GM23338 (cell line): ENCODE data around the gene ISY1.

Experiments
- CTCF ChIP-seq, 2 experiments: fragments of 200-600 bp in 1 of 2; sonication (generic) in 1 of 2; conservative IDR thresholded peaks; 2 replicates each; pipeline versions ENCODE4 v1.5.1 to v1.6.1; 2016 to 2017; ENCODE audit warnings: antibody characterized with exemption in 2 of 2, low read depth in 2 of 2, mild to moderate bottlenecking in 2 of 2, moderate library complexity in 1 of 2
- POLR2AphosphoS5 ChIP-seq: IDR thresholded peaks from 2 replicates; pipeline ENCODE4 v1.6.1; 2016; ENCODE audit warnings: antibody characterized with exemption, low read depth
- ZNF114 ChIP-seq: fragments of 250-450 bp; sonication (Bioruptor Pico); IDR thresholded peaks from 2 replicates; pipeline ENCODE4 v1.5.0; 2020; ENCODE audit warnings: mild to moderate bottlenecking, moderate library complexity
- TF ChIP-seq, protein P1 (sequence below): IDR thresholded peaks from one replicate; pipeline ENCODE4 v1.6.1; 2018; ENCODE audit warnings: antibody characterized with exemption; ENCODE audit not compliant: unreplicated experiment

DNA sequence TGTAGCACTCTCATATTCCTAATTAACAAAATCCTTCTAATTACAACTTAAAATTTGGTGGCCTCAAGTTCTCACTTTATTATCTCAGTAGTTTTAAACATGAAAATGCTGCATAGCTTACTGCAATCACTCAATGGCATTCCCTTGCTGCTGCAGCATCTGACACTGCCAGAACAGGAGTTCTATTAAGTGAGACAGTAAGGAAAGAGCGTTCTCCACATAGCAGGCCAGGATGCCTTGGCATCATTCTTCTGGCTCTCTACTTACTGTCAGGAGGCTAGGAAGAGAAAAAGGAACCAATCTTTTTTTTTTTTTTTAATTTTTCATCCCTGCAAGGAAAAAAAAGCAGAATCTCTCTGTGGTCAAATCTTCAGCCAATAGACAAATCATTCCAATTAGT lies 19.6 kb upstream of the ISY1 start:
- TF ChIP-seq ZNF114 (CRISPR knock-in tag) (no peak), POLR2AphosphoS5 (no peak), CTCF (conservative IDR thresholded peaks at IDR 0.05; ENCODE audit: low read depth in 2 of 2) (no peak)
- TF ChIP-seq, protein P1, sequence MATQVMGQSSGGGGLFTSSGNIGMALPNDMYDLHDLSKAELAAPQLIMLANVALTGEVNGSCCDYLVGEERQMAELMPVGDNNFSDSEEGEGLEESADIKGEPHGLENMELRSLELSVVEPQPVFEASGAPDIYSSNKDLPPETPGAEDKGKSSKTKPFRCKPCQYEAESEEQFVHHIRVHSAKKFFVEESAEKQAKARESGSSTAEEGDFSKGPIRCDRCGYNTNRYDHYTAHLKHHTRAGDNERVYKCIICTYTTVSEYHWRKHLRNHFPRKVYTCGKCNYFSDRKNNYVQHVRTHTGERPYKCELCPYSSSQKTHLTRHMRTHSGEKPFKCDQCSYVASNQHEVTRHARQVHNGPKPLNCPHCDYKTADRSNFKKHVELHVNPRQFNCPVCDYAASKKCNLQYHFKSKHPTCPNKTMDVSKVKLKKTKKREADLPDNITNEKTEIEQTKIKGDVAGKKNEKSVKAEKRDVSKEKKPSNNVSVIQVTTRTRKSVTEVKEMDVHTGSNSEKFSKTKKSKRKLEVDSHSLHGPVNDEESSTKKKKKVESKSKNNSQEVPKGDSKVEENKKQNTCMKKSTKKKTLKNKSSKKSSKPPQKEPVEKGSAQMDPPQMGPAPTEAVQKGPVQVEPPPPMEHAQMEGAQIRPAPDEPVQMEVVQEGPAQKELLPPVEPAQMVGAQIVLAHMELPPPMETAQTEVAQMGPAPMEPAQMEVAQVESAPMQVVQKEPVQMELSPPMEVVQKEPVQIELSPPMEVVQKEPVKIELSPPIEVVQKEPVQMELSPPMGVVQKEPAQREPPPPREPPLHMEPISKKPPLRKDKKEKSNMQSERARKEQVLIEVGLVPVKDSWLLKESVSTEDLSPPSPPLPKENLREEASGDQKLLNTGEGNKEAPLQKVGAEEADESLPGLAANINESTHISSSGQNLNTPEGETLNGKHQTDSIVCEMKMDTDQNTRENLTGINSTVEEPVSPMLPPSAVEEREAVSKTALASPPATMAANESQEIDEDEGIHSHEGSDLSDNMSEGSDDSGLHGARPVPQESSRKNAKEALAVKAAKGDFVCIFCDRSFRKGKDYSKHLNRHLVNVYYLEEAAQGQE, result no peak
